Measurements from ENCODE around the gene ASXL2. TPM values are rescaled to one million over a fixed set of nuclear protein-coding genes. Genes with fewer than 3 reads are reported as not detected.
"Not testable (repeated sequence)": the region's sequence is repeated elsewhere in the genome, so short reads cannot be mapped to it uniquely, and the experiment has no call there.

Gene ASXL2
- total RNA-seq (8.0 TPM), polyA plus RNA-seq (ENCODE audit: insufficient read depth in 1 of 8, insufficient read length in 8 of 8, low replicate concordance in 1 of 8) (10 to 100 TPM in 6 of 8 donors, 1 to 10 TPM in 2; 8.6 to 14.9 (median 12.2) TPM)
- long read RNA-seq, donor 1 = 0 reads
- long read RNA-seq, donor 2 = 0 reads
- long read RNA-seq, donor 3 = 0 reads
- long read RNA-seq, donor 4 = 0 reads
- long read RNA-seq, donor 5, partial matches to known transcripts = 16 of 16 reads
- long read RNA-seq, donor 5, other reads (novel, unspliced or antisense) = 0 of 16 reads
- long read RNA-seq, donor 6 = 0 reads
- long read RNA-seq, donor 7 = 0 reads
- long read RNA-seq, donor 8 = 0 reads
- long read RNA-seq, donor 9 = 0 reads
- long read RNA-seq, donor 10 = 0 reads
- long read RNA-seq, donor 11 = 0 reads

GRCh38 chr2:25878361-25879132, at the start of gene ASXL2:
ASXL2 (minus strand) TSS chr2:25878487; CDS start chr2:25878222, 265 bp downstream.
- Histone ChIP-seq H3K27ac (ENCODE audit: low read length) (peak within 1 kb of the TSS; percentile 98), H3K27me3 (ENCODE audit: control insufficient read depth, insufficient read depth, low read length) (peaks cover 8% of the 10 kb centered on the region), H3K9me3 (replicated peaks; ENCODE audit: control insufficient read depth, low read depth, low read length) (no peaks in the 10 kb centered on the region), H3K4me1 (ENCODE audit: control insufficient read depth, insufficient read depth, low read length) (peaks cover 5% of the 10 kb centered on the region), H3K4me3 (ENCODE audit: low read length) (peak within 1 kb of the TSS; percentile 99), H3K36me3 (ENCODE audit: control insufficient read depth, insufficient read depth, low read length) (peaks cover 4% of the 10 kb centered on the region)
- under 1% methylated on average over 50 of the region's 56 CpGs for WGBS (ENCODE audit: insufficient coverage)
- DNase-seq = peak; percentile 99

- Histone ChIP-seq H3K27ac (ENCODE audit: low read length) (no peak overlapping the region), H3K4me3 (ENCODE audit: low read length) (no peak overlapping the region), H3K4me1 (ENCODE audit: control insufficient read depth, insufficient read depth, low read length) (no peaks in the 10 kb centered on the region), H3K27me3 (ENCODE audit: control insufficient read depth, insufficient read depth, low read length) (no peaks in the 10 kb centered on the region), H3K36me3 (ENCODE audit: control insufficient read depth, insufficient read depth, low read length) (peaks cover 16% of the 10 kb centered on the region), H3K9me3 (replicated peaks; ENCODE audit: control insufficient read depth, low read depth, low read length) (no peaks in the 10 kb centered on the region)
- WGBS (ENCODE audit: insufficient coverage) = 76% methylated on average over 5 of the region's 18 CpGs
- DNase-seq = no peak
These were observed 48.9 kb upstream of the ASXL2 start for GRCh38 chr2:25926984-25927756.

DNA sequence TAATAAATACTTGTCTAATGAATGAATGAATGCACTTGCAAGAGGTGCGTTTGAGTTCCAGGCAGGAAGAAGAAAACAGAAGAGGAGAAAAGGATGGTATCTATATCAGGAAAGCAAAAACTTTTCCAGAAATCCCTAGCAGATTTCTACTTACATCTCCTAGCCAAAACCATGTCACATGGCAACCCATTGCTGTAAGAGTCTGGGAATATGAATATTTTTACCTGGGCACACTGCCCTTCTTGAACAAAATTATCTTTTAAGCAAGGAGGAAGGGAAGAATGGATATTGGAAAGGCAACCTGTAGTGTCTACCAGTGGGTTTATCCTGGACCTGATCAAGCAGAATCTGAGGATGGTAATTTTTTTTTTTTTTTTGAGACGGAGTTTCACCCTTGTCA, 44.2 kb upstream of the ASXL2 start:
- WGBS (ENCODE audit: insufficient coverage) = 57% methylated on average over 1 of the region's 2 CpGs
- Histone ChIP-seq H3K27me3 (ENCODE audit: control insufficient read depth, insufficient read depth, low read length) (no peaks in the 10 kb centered on the region), H3K27ac (ENCODE audit: low read length) (no peak overlapping the region), H3K9me3 (replicated peaks; ENCODE audit: control insufficient read depth, low read depth, low read length) (no peaks in the 10 kb centered on the region), H3K36me3 (ENCODE audit: control insufficient read depth, insufficient read depth, low read length) (peaks cover 4% of the 10 kb centered on the region), H3K4me3 (ENCODE audit: low read length) (no peak overlapping the region), H3K4me1 (ENCODE audit: control insufficient read depth, insufficient read depth, low read length) (no peaks in the 10 kb centered on the region)
- no peak for DNase-seq

DNA sequence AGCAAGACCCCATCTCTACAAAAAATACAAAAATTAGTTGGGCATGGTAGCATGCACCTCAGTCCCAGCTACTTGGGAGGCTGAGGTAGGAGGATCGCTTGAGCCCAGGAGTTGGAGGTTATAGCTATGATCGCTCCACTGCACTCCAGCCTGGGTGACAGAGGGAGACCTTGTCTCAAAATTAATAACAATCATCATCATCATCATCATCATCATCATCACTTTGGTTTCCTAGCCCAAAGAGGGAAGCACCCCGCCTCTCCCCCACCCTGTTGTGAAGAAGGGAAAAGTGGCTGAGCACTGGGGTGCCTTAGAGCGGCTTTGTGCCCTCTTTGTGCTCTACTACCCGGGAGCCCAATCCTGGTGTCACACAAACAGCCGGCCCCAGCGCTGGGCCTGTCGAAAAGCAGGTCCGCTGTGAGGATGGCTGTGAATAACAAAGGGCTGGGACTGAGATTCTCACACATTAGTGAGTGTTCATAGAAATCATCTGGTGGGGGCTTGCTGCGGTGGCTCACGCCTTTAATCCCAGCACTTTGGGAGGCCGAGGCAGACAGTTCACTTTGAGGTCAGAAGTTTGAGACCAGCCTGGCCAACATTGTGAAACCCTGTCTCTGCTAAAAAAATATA, 42.6 kb upstream of the ASXL2 start:
- WGBS (ENCODE audit: insufficient coverage) = 65% methylated on average over 7 of the region's 12 CpGs
- Histone ChIP-seq H3K4me1 (ENCODE audit: control insufficient read depth, insufficient read depth, low read length) (no peaks in the 10 kb centered on the region), H3K9me3 (replicated peaks; ENCODE audit: control insufficient read depth, low read depth, low read length) (no peaks in the 10 kb centered on the region), H3K4me3 (ENCODE audit: low read length) (no peak overlapping the region), H3K36me3 (ENCODE audit: control insufficient read depth, insufficient read depth, low read length) (no peaks in the 10 kb centered on the region), H3K27ac (ENCODE audit: low read length) (no peak overlapping the region), H3K27me3 (ENCODE audit: control insufficient read depth, insufficient read depth, low read length) (no peaks in the 10 kb centered on the region)
- DNase-seq = no peak

DNA sequence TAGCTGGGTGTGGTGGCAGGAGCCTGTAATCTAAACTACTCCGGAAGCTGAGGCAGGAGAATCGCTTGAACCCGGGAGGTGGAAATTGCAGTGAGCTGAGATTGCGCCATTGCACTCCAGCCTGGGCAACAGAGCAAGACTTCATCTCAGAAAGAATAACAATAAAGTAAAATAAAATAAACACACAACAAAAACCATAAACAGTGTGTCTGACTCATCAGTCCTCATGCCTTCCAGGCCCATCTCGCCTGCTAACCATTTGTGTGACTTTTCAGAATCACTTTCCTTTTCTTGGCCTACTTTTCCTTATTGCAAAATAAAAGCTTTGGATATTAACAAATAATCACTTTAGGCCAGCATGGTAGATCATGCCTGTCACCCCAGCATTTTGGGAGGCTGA, 42.0 kb upstream of the ASXL2 start:
- WGBS (ENCODE audit: insufficient coverage) = no CpG with 5 or more reads among the region's 5 CpGs

DNA sequence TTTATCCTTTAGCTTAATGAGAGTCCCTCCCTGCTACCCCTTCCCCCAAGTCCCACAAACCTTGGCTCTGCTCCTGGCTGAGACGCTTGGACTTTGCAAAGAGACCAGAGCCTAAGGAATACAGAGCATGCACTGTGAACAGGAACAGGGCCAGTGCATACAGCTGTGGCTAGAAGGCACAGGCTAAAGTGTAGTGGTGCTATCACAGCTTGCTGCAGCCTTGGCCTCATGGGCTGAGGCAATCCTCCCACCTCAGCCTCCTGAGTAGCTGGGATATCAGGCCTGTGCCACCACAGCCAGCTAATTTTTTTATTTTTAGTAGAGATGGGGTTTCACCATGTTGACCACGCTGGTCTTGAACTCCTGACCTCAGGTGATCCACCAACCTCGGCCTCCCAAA, 39.5 kb upstream of the ASXL2 start:
- DNase-seq = no peak
- Histone ChIP-seq H3K4me3 (ENCODE audit: low read length) (no peak overlapping the region), H3K4me1 (ENCODE audit: control insufficient read depth, insufficient read depth, low read length) (no peaks in the 10 kb centered on the region), H3K27me3 (ENCODE audit: control insufficient read depth, insufficient read depth, low read length) (no peaks in the 10 kb centered on the region), H3K9me3 (replicated peaks; ENCODE audit: control insufficient read depth, low read depth, low read length) (no peaks in the 10 kb centered on the region), H3K27ac (ENCODE audit: low read length) (no peak overlapping the region), H3K36me3 (ENCODE audit: control insufficient read depth, insufficient read depth, low read length) (no peaks in the 10 kb centered on the region)
- 85% methylated on average over 2 of the region's 3 CpGs for WGBS (ENCODE audit: insufficient coverage)

More for the DNA sequence above, 42.0 kb upstream of the ASXL2 start:
- H3K27me3 ChIP-seq (ENCODE audit: control insufficient read depth, insufficient read depth, low read length) = no peaks in the 10 kb centered on the region
- no peak overlapping the region for H3K4me3 ChIP-seq (ENCODE audit: low read length)
- H3K27ac ChIP-seq (ENCODE audit: low read length) = no peak overlapping the region
- H3K36me3 ChIP-seq (ENCODE audit: control insufficient read depth, insufficient read depth, low read length) = no peaks in the 10 kb centered on the region
- no peak for DNase-seq
- no peaks in the 10 kb centered on the region for H3K4me1 ChIP-seq (ENCODE audit: control insufficient read depth, insufficient read depth, low read length)
- H3K9me3 ChIP-seq (replicated peaks; ENCODE audit: control insufficient read depth, low read depth, low read length) = no peaks in the 10 kb centered on the region

GRCh38 chr2:25917411-25917810, 39.1 kb upstream of the ASXL2 start:
- not testable (repeated sequence) for H3K27ac ChIP-seq (ENCODE audit: low read length); H3K27me3 ChIP-seq (ENCODE audit: control insufficient read depth, insufficient read depth, low read length); H3K4me1 ChIP-seq (ENCODE audit: control insufficient read depth, insufficient read depth, low read length); H3K4me3 ChIP-seq (ENCODE audit: low read length); H3K9me3 ChIP-seq (replicated peaks; ENCODE audit: control insufficient read depth, low read depth, low read length); DNase-seq; H3K36me3 ChIP-seq (ENCODE audit: control insufficient read depth, insufficient read depth, low read length)
- 81% methylated on average over 5 of the region's 7 CpGs for WGBS (ENCODE audit: insufficient coverage)

GRCh38 chr2:25915944-25916772, 37.9 kb upstream of the ASXL2 start:
- H3K4me3 ChIP-seq (ENCODE audit: low read length) = not testable (repeated sequence)
- 21% methylated on average over 5 of the region's 16 CpGs for WGBS (ENCODE audit: insufficient coverage)

DNA sequence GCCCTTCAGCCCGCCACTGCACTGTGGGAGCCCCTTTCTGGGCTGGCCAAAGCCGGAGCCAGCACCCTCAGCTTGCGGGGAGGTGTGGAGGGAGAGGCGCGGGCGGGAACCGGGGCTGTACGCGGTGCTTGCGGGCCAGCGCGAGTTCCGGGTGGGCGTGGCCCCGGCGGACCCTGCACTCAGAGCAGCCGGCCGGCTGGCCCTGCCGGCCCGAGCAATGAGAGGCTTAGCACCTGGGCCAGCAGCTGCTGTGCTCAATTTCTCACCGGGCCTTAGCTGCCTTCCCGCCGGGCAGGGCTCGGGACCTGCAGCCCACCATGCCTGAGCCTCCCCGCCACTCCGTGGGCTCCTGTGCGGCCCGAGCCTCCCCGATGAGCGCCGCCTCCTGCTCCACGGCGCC, 37.1 kb upstream of the ASXL2 start:
- not testable (repeated sequence) for H3K4me1 ChIP-seq (ENCODE audit: control insufficient read depth, insufficient read depth, low read length); H3K36me3 ChIP-seq (ENCODE audit: control insufficient read depth, insufficient read depth, low read length); H3K27ac ChIP-seq (ENCODE audit: low read length); H3K9me3 ChIP-seq (replicated peaks; ENCODE audit: control insufficient read depth, low read depth, low read length); H3K4me3 ChIP-seq (ENCODE audit: low read length); H3K27me3 ChIP-seq (ENCODE audit: control insufficient read depth, insufficient read depth, low read length); DNase-seq
- 96% methylated on average over 28 of the region's 33 CpGs for WGBS (ENCODE audit: insufficient coverage)

More at GRCh38 chr2:25915944-25916772, 37.9 kb upstream of the ASXL2 start:
- H3K4me1 ChIP-seq (ENCODE audit: control insufficient read depth, insufficient read depth, low read length); H3K9me3 ChIP-seq (replicated peaks; ENCODE audit: control insufficient read depth, low read depth, low read length); H3K27ac ChIP-seq (ENCODE audit: low read length); H3K27me3 ChIP-seq (ENCODE audit: control insufficient read depth, insufficient read depth, low read length); H3K36me3 ChIP-seq (ENCODE audit: control insufficient read depth, insufficient read depth, low read length); DNase-seq: not testable (repeated sequence)

Data from muscle of leg (tissue), 16 donors.